HG03469 (cell line): ENCODE measurements around the gene TBCCD1.
"Not testable (repeated sequence)": the region's sequence is repeated elsewhere in the genome, so short reads cannot be mapped to it uniquely, and the experiment has no call there.

Experiments
- ATAC-seq: cut with Tn5 transposase; IDR thresholded peaks from one replicate; pipeline ENCODE4 v1.9.1; 2021; ENCODE audit warnings: mild to moderate bottlenecking, moderate library complexity, moderate number of reproducible peaks; ENCODE audit not compliant: unreplicated experiment

The TBCCD1 gene

GRCh38 chr3:186520957-186521842 lies 45.9 kb downstream of the TBCCD1 start:
- peak; percentile 40 for ATAC-seq

GRCh38 chr3:186520431-186520830 lies 46.7 kb downstream of the TBCCD1 start:
- no peak for ATAC-seq

GRCh38 chr3:186519021-186519658 lies 48.0 kb downstream of the TBCCD1 start:
- peak; percentile 33 for ATAC-seq

- ATAC-seq, result no peak
Measured at GRCh38 chr3:186517218-186517617, 49.9 kb downstream of the TBCCD1 start.

GRCh38 chr3:186516646-186517045 lies 50.5 kb downstream of the TBCCD1 start:
- ATAC-seq, result no peak

- ATAC-seq, result no peak
Measured at GRCh38 chr3:186515125-186515524, 52.0 kb downstream of the TBCCD1 start.

- ATAC-seq, result no peak
Measured at GRCh38 chr3:186514296-186515002, 52.7 kb downstream of the TBCCD1 start.

GRCh38 chr3:186513386-186513785 lies 53.8 kb downstream of the TBCCD1 start:
- no peak for ATAC-seq

- ATAC-seq, result no peak
Measured at GRCh38 chr3:186512570-186513302, 54.4 kb downstream of the TBCCD1 start.

GRCh38 chr3:186511702-186512101 lies 55.4 kb downstream of the TBCCD1 start:
- ATAC-seq, result no peak

GRCh38 chr3:186511245-186511644 lies 55.9 kb downstream of the TBCCD1 start:
- ATAC-seq, result peak; percentile 67

- ATAC-seq, result no peak
Measured at GRCh38 chr3:186510374-186511079, 56.6 kb downstream of the TBCCD1 start.

GRCh38 chr3:186509423-186509822 lies 57.7 kb downstream of the TBCCD1 start:
- no peak for ATAC-seq

- no peak for ATAC-seq
Measured at GRCh38 chr3:186506857-186507256, 60.3 kb downstream of the TBCCD1 start.

- no peak for ATAC-seq
Measured at GRCh38 chr3:186506191-186506739, 60.9 kb downstream of the TBCCD1 start.

- ATAC-seq, result no peak
Measured at GRCh38 chr3:186502966-186503712, 64.0 kb downstream of the TBCCD1 start.

- ATAC-seq, result no peak
Measured at GRCh38 chr3:186502138-186502948, 64.8 kb downstream of the TBCCD1 start.

- ATAC-seq, result not testable (repeated sequence)
Measured at GRCh38 chr3:186499949-186500348, 67.2 kb downstream of the TBCCD1 start.
